ENCODE measurements around the gene ARMC8.

The ARMC8 gene

DNA sequence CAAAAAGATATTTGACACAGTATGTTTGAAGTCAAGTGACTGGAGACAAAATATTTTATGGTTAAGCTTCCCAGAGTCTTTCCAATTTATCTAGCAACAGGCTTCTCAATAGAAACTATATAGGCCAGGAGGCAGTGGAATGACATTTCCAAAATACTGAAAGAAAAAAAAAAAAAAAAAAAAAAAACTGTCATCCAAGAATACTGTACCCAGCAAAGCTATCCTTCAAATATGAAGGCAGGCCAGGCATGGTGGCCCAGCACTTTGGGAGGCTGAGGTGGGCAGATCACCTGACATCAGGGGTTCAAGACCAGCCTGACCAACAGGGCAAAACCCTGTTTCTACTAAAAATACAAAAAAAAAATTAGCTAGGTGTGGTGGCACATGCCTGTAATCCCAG is 121.7 kb downstream of the ARMC8 start:
- no peak overlapping the region for H3K4me3 ChIP-seq (ENCODE audit: low read depth, low read length)
- DNase-seq (ENCODE audit: low read depth) = no peak
- TF ChIP-seq, protein P1, sequence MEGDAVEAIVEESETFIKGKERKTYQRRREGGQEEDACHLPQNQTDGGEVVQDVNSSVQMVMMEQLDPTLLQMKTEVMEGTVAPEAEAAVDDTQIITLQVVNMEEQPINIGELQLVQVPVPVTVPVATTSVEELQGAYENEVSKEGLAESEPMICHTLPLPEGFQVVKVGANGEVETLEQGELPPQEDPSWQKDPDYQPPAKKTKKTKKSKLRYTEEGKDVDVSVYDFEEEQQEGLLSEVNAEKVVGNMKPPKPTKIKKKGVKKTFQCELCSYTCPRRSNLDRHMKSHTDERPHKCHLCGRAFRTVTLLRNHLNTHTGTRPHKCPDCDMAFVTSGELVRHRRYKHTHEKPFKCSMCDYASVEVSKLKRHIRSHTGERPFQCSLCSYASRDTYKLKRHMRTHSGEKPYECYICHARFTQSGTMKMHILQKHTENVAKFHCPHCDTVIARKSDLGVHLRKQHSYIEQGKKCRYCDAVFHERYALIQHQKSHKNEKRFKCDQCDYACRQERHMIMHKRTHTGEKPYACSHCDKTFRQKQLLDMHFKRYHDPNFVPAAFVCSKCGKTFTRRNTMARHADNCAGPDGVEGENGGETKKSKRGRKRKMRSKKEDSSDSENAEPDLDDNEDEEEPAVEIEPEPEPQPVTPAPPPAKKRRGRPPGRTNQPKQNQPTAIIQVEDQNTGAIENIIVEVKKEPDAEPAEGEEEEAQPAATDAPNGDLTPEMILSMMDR (conservative IDR thresholded peaks at IDR 0.05; ENCODE audit: low read depth, low read length) = no peak

- no peak for DNase-seq (ENCODE audit: low read depth)
- TF ChIP-seq, protein P1 (conservative IDR thresholded peaks at IDR 0.05; ENCODE audit: low read depth, low read length) = no peak
- H3K4me3 ChIP-seq (ENCODE audit: low read depth, low read length) = no peak overlapping the region
Measured at GRCh38 chr3:138310494-138310893, 123.4 kb downstream of the ARMC8 start.

- peak; percentile 42 for DNase-seq (ENCODE audit: low read depth)
- no peak overlapping the region for H3K4me3 ChIP-seq (ENCODE audit: low read depth, low read length)
- TF ChIP-seq, protein P1 (conservative IDR thresholded peaks at IDR 0.05; ENCODE audit: low read depth, low read length) = no peak
Measured at GRCh38 chr3:138314751-138315150, 127.7 kb downstream of the ARMC8 start.

- TF ChIP-seq, protein P1 (conservative IDR thresholded peaks at IDR 0.05; ENCODE audit: low read depth, low read length) = no peak
- no peak for DNase-seq (ENCODE audit: low read depth)
- no peak overlapping the region for H3K4me3 ChIP-seq (ENCODE audit: low read depth, low read length)
Measured at GRCh38 chr3:138317687-138318086, 130.6 kb downstream of the ARMC8 start.

GRCh38 chr3:138323971-138324370 is 136.9 kb downstream of the ARMC8 start:
- no peak for DNase-seq (ENCODE audit: low read depth)
- TF ChIP-seq, protein P1 (conservative IDR thresholded peaks at IDR 0.05; ENCODE audit: low read depth, low read length) = no peak
- no peak overlapping the region for H3K4me3 ChIP-seq (ENCODE audit: low read depth, low read length)

DNA sequence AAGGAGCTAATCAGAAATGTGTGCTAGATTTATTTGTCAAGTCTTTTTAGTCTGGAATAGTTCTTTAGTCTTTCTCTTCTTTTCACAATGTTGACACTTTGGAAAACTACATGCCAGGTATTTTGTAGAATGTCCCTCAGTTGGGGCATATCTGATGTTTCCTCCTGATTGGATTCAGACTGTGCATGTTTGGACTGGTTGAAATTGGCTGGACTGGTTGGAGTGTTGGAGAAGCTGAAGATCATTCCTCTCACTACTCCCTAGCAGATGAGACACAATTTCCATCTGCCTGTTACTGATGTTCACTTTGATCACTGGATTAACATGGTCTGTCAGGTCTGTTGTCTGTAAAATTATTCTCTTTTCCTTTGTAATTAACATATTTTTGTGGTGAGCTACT is 138.9 kb downstream of the ARMC8 start:
- DNase-seq (ENCODE audit: low read depth) = no peak
- TF ChIP-seq, protein P1 (conservative IDR thresholded peaks at IDR 0.05; ENCODE audit: low read depth, low read length) = no peak
- no peak overlapping the region for H3K4me3 ChIP-seq (ENCODE audit: low read depth, low read length)

DNA sequence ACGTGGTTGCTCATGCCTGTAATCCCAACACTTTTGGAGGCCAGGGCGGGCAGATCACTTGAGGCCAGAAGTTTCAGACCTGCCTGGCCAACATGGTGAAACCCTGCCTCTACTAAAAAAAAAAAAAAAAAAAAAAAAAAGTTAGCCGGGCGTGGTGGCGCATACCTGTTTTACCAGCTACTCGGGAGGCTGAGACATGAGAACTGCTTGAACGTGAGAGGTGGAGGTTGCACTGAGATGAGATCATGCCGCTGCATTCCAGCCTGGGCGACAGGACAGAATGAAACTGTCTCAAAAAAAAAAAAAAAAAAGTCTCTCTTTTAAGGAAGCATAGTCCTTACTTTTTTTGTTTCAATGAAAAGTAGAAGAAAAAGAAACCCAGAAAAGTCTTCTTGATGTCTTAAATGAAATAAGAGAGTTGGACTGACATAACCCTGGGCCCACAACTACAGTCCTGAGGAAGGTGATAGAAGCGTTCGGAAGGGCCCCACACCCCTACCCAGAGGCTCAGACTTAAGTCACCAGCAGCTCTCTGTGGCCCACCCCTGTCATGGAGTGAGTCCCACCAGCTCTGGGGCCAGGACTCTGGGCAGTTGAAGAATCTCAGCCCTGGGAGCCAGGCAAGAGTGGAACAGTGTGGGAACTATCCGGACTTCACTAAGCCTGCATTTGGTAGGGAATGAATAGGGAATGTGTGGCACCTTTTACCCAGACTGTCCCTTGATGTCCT is 139.9 kb downstream of the ARMC8 start:
- TF ChIP-seq, protein P1 (conservative IDR thresholded peaks at IDR 0.05; ENCODE audit: low read depth, low read length) = no peak
- H3K4me3 ChIP-seq (ENCODE audit: low read depth, low read length) = no peak overlapping the region
- DNase-seq (ENCODE audit: low read depth) = no peak
